K562 (cell line): ENCODE results near the gene FUT9. TPM values are rescaled to one million over a fixed set of nuclear protein-coding genes. Genes with fewer than 3 reads are reported as not detected.

Source experiments
- CCNT2 ChIP-seq: IDR thresholded peaks from 2 replicates; pipeline ENCODE4 v1.6.1; 2011; ENCODE audit warnings: borderline replicate concordance, low read depth, mild to moderate bottlenecking, moderate library complexity, mixed read lengths, low read length; ENCODE audit not compliant: insufficient read length; ENCODE audit errors: extremely low read depth
- CREB1 ChIP-seq, 2 experiments: sonication (generic) in 1 of 2; formaldehyde crosslinking in 1 of 2; IDR thresholded peaks; 2 replicates each; pipeline versions ENCODE4 v1.6.1 to v1.8.0; 2012 to 2022; ENCODE audit warnings: inconsistent platforms in 1 of 2, mild to moderate bottlenecking in 1 of 2, missing genetic modification reagents in 1 of 2, moderate library complexity in 1 of 2
- CREBBP ChIP-seq: IDR thresholded peaks from one replicate; pipeline ENCODE4 v1.6.1; 2012; ENCODE audit warnings: low read depth, mild to moderate bottlenecking, control low read depth, inconsistent platforms, low read length
- DDX20 ChIP-seq: fragments of 450-650 bp; IDR thresholded peaks from 2 replicates; pipeline ENCODE4 v1.6.1; 2016; ENCODE audit warnings: missing genetic modification characterization, low read depth, mild to moderate bottlenecking, missing compliant biosample characterization, moderate library complexity
- FOXK2 ChIP-seq, 2 experiments: fragments of 450-650 bp; IDR thresholded peaks in 1 of 2; conservative IDR thresholded peaks in 1 of 2; 2 replicates each; pipeline ENCODE4 v1.6.1; 2016; ENCODE audit warnings: low read depth in 2 of 2, mild to moderate bottlenecking in 1 of 2
- NR0B1 ChIP-seq: fragments of 450-650 bp; IDR thresholded peaks from one replicate; pipeline ENCODE4 v1.6.1; 2018; ENCODE audit warnings: mild to moderate bottlenecking, moderate library complexity; ENCODE audit not compliant: partially characterized antibody
- SFPQ ChIP-seq: fragments of 200-400 bp; formaldehyde crosslinking; IDR thresholded peaks from 2 replicates; pipeline ENCODE4 v1.6.1; 2017; ENCODE audit warnings: mild to moderate bottlenecking, low read depth, low read length, moderate library complexity
- TAF7 ChIP-seq: fragments of 450-650 bp; IDR thresholded peaks from 2 replicates; pipeline ENCODE4 v1.6.1; 2016; ENCODE audit warnings: missing genetic modification characterization, missing compliant biosample characterization
- U2AF2 ChIP-seq: fragments of 200-400 bp; formaldehyde crosslinking; optimal IDR thresholded peaks from 2 replicates; pipeline ENCODE3; 2017; ENCODE audit warnings: low read depth, mild to moderate bottlenecking, low read length
- ZFPM2 ChIP-seq: fragments of 250-450 bp; sonication (Bioruptor Pico); IDR thresholded peaks from 2 replicates; pipeline ENCODE4 v1.5.1; 2022; ENCODE audit warnings: mild to moderate bottlenecking
- ZNF121 ChIP-seq: sonication (generic); formaldehyde crosslinking; conservative IDR thresholded peaks from 2 replicates; pipeline ENCODE4 v1.8.0; 2022; ENCODE audit warnings: missing genetic modification reagents
- ZNF511 ChIP-seq: sonication (generic); formaldehyde crosslinking; IDR thresholded peaks from 2 replicates; pipeline ENCODE4 v1.8.0; 2022; ENCODE audit warnings: mild to moderate bottlenecking, missing genetic modification reagents
- polyA plus RNA-seq, 8 experiments: library from polyadenylated mRNA; depleted of rRNA in 4 of 8; stranded (reverse) in 5 of 8; unstranded in 3 of 8; fragments of >200 nt; fragmentation: Nextera tagmentation in 2 of 8; fragmentation: Illumina TruSeq in 1 of 8; extraction: Ambion mirVana in 2 of 8; extraction: Trizol in 1 of 8; gene quantifications; 2 replicates each; pipeline versions ENCODE4 v1.2.1 to v1.2.3, GENCODE V29; 2011 to 2014; ENCODE audit warnings: inconsistent platforms in 1 of 8, missing spikeins in 1 of 8
- total RNA-seq, 7 experiments: library from RNA; depleted of rRNA in 6 of 7; stranded (reverse); fragments of >200 nt in 6 of 7; fragmentation: Illumina TruSeq in 2 of 7; extraction: Trizol in 2 of 7; gene quantifications; 2 replicates each; pipeline versions ENCODE4 v1.2.1 to v1.2.3, GENCODE V29; 2011 to 2021; ENCODE audit warnings: low replicate concordance in 1 of 7

Gene FUT9
- total and polyA plus RNA-seq, 9 of the 15 experiments (the other 6 are each of a cell fraction or from before 2014, with no cell fraction given), result not detected

- TF ChIP-seq SFPQ, result no peak
- TF ChIP-seq FOXK2 (conservative IDR thresholded peaks at IDR 0.05 in 1 of 2, IDR thresholded peaks at IDR 0.05 in 1 of 2; ENCODE audit: low read depth in 2 of 2), result no peak
- no peak for TF ChIP-seq CREB1 (IDR thresholded peaks at IDR 0.05)
- no peak for TF ChIP-seq CREB1 (CRISPR knock-in tag; IDR thresholded peaks at IDR 0.05)
- TF ChIP-seq ZNF121 (CRISPR knock-in tag), result no peak
- no peak for TF ChIP-seq CCNT2
- no peak for TF ChIP-seq ZNF511 (CRISPR knock-in tag)
- TF ChIP-seq NR0B1, result no peak
- no peak for TF ChIP-seq U2AF2
- TF ChIP-seq CREBBP, result no peak
- TF ChIP-seq ZFPM2 (CRISPR knock-in tag), result no peak
- TF ChIP-seq DDX20, result no peak
- TF ChIP-seq TAF7 (tag), result no peak
- TF ChIP-seq, all 486 proteins: peak for 0
Measured at GRCh38 chr6:96110878-96111277, 95.1 kb downstream of the FUT9 start (continued).
